A549 (cell line): ENCODE results near the gene P2RY4. TPM values are rescaled to one million over a fixed set of nuclear protein-coding genes. Genes with fewer than 3 reads are reported as not detected.
A peak's percentile ranks its signal among the peaks of the same experiment; 100 is the strongest.

Source experiments
- ATAC-seq, 2 experiments: fragments of 200-7000 bp in 1 of 2; fragments of >200 bp in 1 of 2; cut with Nextera tagmentation in 1 of 2; cut with Tn5 transposase in 1 of 2; 3 replicates each; pipeline versions ENCODE4 v1.8.0 to v1.9.1; 2018 to 2020; ENCODE audit warnings: mild to moderate bottlenecking in 1 of 2, moderate library complexity in 1 of 2
- CTCF ChIA-PET: fragments of 300-600 bp; sonication (Branson Sonifier 250); formaldehyde crosslinking; extraction: SDS; loops from one replicate; lab custom pipeline; 2021; ENCODE audit warnings: antibody characterized with exemption, inconsistent platforms; lab: Yijun Ruan, JAX
- POLR2A ChIA-PET: fragments of 350-600 bp; formaldehyde crosslinking; extraction: SDS; loops from one replicate; lab custom pipeline; 2021; ENCODE audit warnings: antibody characterized with exemption, inconsistent platforms; lab: Yijun Ruan, JAX
- DNase-seq, 2 experiments: peaks; one replicate each; pipeline versions ENCODE4 v3.0.0 to v3.0.0-alpha.2; 2011 to 2016; ENCODE audit warnings: low read depth in 1 of 2, low spot score in 1 of 2
- FAIRE-seq: peaks from 2 replicates; lab custom pipeline; 2011; peaks lifted over from hg19 to GRCh38; lab: Jason Lieb, UNC
- H3K27ac ChIP-seq, 2 experiments: fragments of >200 bp; sonication (Bioruptor Twin); formaldehyde crosslinking; 3 replicates each; pipeline ENCODE4 v1.5.1; 2016 to 2017
- H3K4me1 ChIP-seq: fragments of >200 bp; sonication (Bioruptor Twin); formaldehyde crosslinking; 3 replicates; pipeline ENCODE4 v1.6.1; 2016
- H3K4me2 ChIP-seq: fragments of >200 bp; sonication (Bioruptor Twin); formaldehyde crosslinking; 3 replicates; pipeline ENCODE4 v1.6.1; 2016
- H3K4me3 ChIP-seq: fragments of >200 bp; sonication (Bioruptor Twin); formaldehyde crosslinking; 3 replicates; pipeline ENCODE4 v1.5.1; 2016
- H3K9me3 ChIP-seq: fragments of >200 bp; sonication (Bioruptor Twin); formaldehyde crosslinking; 3 replicates; pipeline ENCODE4 v1.6.1; 2016
- CHD4 ChIP-seq: fragments of 200-600 bp; sonication (generic); IDR thresholded peaks from 2 replicates; pipeline ENCODE4 v1.6.1; 2016; ENCODE audit warnings: antibody characterized with exemption, mild to moderate bottlenecking, borderline replicate concordance
- GATA3 ChIP-seq: IDR thresholded peaks from 2 replicates; pipeline ENCODE4 v1.6.1; 2012; ENCODE audit warnings: borderline replicate concordance
- HOXB13 ChIP-seq: fragments of 250-450 bp; sonication (Bioruptor Pico); IDR thresholded peaks from 2 replicates; pipeline ENCODE4 v1.5.0; 2020; ENCODE audit warnings: low read depth, mild to moderate bottlenecking, moderate library complexity
- JUNB ChIP-seq: fragments of >200 bp; sonication (Bioruptor Twin); formaldehyde crosslinking; IDR thresholded peaks from 2 replicates; pipeline ENCODE4 v1.6.1; 2016
- KDM1A ChIP-seq: fragments of 200-600 bp; sonication (generic); IDR thresholded peaks from 2 replicates; pipeline ENCODE4 v1.6.1; 2016; ENCODE audit warnings: low read depth, mild to moderate bottlenecking
- NR3C1 ChIP-seq: fragments of >200 bp; sonication (Bioruptor Twin); formaldehyde crosslinking; IDR thresholded peaks from 3 replicates; pipeline ENCODE4 v1.6.1; 2017
- POLR2A ChIP-seq: IDR thresholded peaks from 2 replicates; pipeline ENCODE4 v1.6.1; 2012; ENCODE audit warnings: mild to moderate bottlenecking, low read length
- RAD21 ChIP-seq, 2 experiments: fragments of >200 bp in 1 of 2; sonication (Bioruptor Twin) in 1 of 2; formaldehyde crosslinking in 1 of 2; IDR thresholded peaks in 1 of 2; conservative IDR thresholded peaks in 1 of 2; 2 replicates in 1 of 2; 3 replicates in 1 of 2; pipeline ENCODE4 v1.6.1; 2012 to 2018; ENCODE audit warnings: inconsistent platforms in 1 of 2
- RNF2 ChIP-seq: fragments of 200-600 bp; sonication (generic); IDR thresholded peaks from 2 replicates; pipeline ENCODE4 v1.6.1; 2016; ENCODE audit warnings: low read depth, mild to moderate bottlenecking, antibody characterized with exemption, moderate library complexity, borderline replicate concordance
- SMC3 ChIP-seq: fragments of >200 bp; sonication (Bioruptor Twin); formaldehyde crosslinking; IDR thresholded peaks from 3 replicates; pipeline ENCODE4 v1.6.1; 2018; ENCODE audit warnings: inconsistent platforms
- TP53 ChIP-seq: fragments of 250-450 bp; sonication (Bioruptor Pico); IDR thresholded peaks from 2 replicates; pipeline ENCODE4 v1.5.0; 2021; ENCODE audit warnings: mild to moderate bottlenecking, moderate library complexity
- ZC3H11A ChIP-seq: fragments of 450-650 bp; IDR thresholded peaks from 2 replicates; pipeline ENCODE4 v1.6.1; 2014; ENCODE audit warnings: antibody characterized with exemption, mild to moderate bottlenecking
- ZSCAN20 ChIP-seq: fragments of 250-450 bp; sonication (Bioruptor Pico); IDR thresholded peaks from 2 replicates; pipeline ENCODE4 v1.8.0; 2022; ENCODE audit warnings: mild to moderate bottlenecking, moderate library complexity
- WGBS: methylation state at CpG from one replicate; pipeline ENCODE4 v1.1.6; 2017; ENCODE audit errors: missing lambda C conversion rate; 5-methylcytosine and 5-hydroxymethylcytosine counted together
- polyA plus RNA-seq, 4 experiments: library from polyadenylated mRNA; depleted of rRNA in 3 of 4; stranded (reverse); fragments of >200 nt; fragmentation: RNase III in 1 of 4; extraction: RNeasy Plus Mini Kit Qiagen cat#74134 plus additional on column Dnase treatment in 1 of 4; gene quantifications; 2 replicates in 3 of 4; 3 replicates in 1 of 4; pipeline ENCODE4 v1.2.3, GENCODE V29; 2011 to 2017
- TF ChIP-seq, protein P1 (sequence below): fragments of >200 bp; sonication (Bioruptor Twin); formaldehyde crosslinking; IDR thresholded peaks from 3 replicates; pipeline ENCODE4 v1.5.1; 2016
- TF ChIP-seq, protein P2 (sequence below): IDR thresholded peaks from 2 replicates; pipeline ENCODE4 v1.6.1; 2012; ENCODE audit warnings: low read depth, borderline replicate concordance
- TF ChIP-seq, protein P3 (sequence below): fragments of >200 bp; sonication (Bioruptor Twin); formaldehyde crosslinking; IDR thresholded peaks from 2 replicates; pipeline ENCODE4 v1.6.1; 2016
- TF ChIP-seq, protein P4 (sequence below): fragments of >200 bp; sonication (Bioruptor Twin); formaldehyde crosslinking; IDR thresholded peaks from 3 replicates; pipeline ENCODE4 v1.6.1; 2016

P2RY4 gene
- polyA plus RNA-seq, 2 of the 4 experiments (the other 2 are of a cell fraction): 0.06 TPM; not detected in 1

DNA sequence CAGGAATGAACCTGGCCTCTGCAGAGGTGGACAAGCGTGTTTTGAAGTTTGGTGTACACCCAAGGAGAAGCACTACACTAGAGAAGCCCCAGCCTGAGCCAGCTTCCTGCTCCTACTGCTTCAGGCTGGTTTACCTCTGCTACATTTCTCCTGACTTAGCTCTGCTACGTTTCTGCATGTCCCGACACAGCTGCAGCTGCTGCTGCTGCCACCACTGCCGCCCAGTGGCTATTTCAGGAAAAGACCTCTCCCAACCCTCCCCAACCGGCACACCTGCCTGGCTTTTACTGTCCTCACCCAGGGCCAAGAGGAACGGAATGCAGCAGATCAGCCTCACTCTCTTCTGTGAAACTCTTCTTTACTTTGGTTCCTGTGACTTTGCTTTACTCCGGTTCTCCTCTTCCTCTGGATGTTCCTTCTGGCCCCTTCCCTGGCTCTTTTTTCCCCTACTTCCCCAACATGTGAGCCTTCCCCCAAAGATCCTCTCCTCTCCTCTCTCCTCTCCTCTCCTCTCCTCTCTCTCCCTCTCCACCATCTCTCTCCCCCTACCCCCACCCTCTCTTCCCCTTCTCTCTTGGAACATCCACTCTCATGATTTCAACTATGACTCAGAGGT is 3.1 kb upstream of the P2RY4 start:
- FAIRE-seq (peak; percentile 91), ATAC-seq (peak; percentile 91 to 96), DNase-seq (peak; percentile 42 to 56)
- 10% methylated on average over 7 of the region's 7 CpGs for WGBS
- Histone ChIP-seq H3K4me1 (no peaks in the 10 kb centered on the region), H3K9me3 (no peaks in the 10 kb centered on the region), H3K4me3 (no peak overlapping the region), H3K27ac (no peak overlapping the region), H3K4me2 (no peak overlapping the region)
- POLR2A ChIA-PET: interaction anchor here (1.1 kb wide), 1 partner anchor 129 kb away, joined by 3 read pairs; the partner anchor contains the start of gene IGBP1
- CTCF ChIA-PET: interaction anchor here (0.6 to 2.2 kb wide), 6 partner anchors 11 to 130 kb away, joined by 3 to 10 read pairs (median 4); partner anchors contain the start of gene IGBP1
- TF ChIP-seq, protein P1, sequence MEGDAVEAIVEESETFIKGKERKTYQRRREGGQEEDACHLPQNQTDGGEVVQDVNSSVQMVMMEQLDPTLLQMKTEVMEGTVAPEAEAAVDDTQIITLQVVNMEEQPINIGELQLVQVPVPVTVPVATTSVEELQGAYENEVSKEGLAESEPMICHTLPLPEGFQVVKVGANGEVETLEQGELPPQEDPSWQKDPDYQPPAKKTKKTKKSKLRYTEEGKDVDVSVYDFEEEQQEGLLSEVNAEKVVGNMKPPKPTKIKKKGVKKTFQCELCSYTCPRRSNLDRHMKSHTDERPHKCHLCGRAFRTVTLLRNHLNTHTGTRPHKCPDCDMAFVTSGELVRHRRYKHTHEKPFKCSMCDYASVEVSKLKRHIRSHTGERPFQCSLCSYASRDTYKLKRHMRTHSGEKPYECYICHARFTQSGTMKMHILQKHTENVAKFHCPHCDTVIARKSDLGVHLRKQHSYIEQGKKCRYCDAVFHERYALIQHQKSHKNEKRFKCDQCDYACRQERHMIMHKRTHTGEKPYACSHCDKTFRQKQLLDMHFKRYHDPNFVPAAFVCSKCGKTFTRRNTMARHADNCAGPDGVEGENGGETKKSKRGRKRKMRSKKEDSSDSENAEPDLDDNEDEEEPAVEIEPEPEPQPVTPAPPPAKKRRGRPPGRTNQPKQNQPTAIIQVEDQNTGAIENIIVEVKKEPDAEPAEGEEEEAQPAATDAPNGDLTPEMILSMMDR: peak; percentile 42
- TF ChIP-seq GATA3 (no peak), SMC3 (peak; percentile 67), KDM1A (no peak), RAD21 (conservative IDR thresholded peaks at IDR 0.05 in 1 of 2, IDR thresholded peaks at IDR 0.05 in 1 of 2) (peak; percentile 60 to 67)

DNA sequence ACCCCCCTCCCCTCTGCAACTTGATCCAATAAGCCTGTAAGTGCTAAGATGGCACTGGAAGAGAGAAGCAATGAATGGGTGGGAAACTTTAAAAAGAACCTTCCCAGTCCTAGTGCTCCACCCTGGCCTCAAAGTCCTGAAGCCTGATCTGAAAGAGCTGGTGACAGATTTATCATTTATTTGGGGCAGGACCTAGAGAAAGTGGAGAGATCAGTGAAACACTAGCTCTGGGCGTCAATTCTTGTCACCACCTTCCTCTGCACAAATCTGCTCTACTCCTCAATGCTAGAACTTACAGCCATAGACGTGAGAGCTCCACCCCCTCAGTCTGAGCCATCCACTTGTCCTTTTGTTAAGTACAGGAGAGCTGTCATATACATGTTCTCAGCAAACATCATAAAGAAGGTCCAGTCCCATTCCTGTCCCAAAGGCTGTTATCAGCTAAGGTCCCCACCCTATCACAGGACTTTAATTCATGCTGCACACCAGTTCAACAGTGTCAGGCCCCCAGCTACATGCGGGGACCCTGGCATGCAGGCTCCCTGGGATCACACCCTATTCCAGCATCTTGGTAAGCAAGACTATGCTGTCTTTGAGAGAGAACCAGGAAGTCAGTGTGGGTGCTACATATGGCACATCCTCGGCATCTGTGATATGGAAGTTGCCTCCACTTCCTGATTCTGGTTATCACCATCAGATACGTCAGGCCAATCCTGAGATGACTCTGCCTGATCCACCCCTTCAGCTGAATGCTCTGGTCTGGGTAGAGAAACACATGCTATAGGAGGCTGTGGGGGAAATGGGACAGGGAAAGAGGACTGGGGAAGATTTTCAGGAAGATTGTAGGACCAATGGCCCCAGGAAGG is 2.3 kb downstream of the P2RY4 start:
- peak; percentile 54 for FAIRE-seq
- WGBS: 51% methylated on average over 3 of the region's 5 CpGs
- CTCF ChIA-PET: interaction anchor here (1.4 to 2.0 kb wide), 2 partner anchors 89 to 124 kb away, joined by 3 to 5 read pairs; partner anchors contain the start of gene IGBP1

DNA sequence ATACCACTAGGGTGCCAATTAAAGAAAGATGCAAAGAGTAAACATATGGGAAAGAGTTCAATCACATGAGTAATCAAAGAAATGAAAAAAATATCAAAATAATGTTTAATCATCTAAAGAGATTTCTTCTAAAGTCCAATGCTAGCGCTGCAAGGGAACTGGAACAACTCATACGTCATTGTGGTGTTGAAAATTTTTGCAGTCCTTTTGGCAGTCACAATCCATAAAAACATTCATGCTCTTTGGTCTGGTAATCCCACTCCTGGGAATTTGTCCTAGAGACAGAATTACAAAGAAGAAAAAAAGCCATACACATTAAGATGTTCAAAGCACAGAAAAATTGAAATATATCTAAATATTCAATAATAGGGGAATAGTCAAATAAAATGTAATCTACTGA is 4.6 kb downstream of the P2RY4 start:
- H3K9me3 ChIP-seq: no peaks in the 10 kb centered on the region
- no peak overlapping the region for H3K27ac ChIP-seq
- no peak for DNase-seq
- ATAC-seq: no peak
- H3K4me3 ChIP-seq: no peak overlapping the region
- H3K4me2 ChIP-seq: no peak overlapping the region
- no peak for TF ChIP-seq SMC3
- no peak for TF ChIP-seq ZC3H11A
- TF ChIP-seq, protein P2, sequence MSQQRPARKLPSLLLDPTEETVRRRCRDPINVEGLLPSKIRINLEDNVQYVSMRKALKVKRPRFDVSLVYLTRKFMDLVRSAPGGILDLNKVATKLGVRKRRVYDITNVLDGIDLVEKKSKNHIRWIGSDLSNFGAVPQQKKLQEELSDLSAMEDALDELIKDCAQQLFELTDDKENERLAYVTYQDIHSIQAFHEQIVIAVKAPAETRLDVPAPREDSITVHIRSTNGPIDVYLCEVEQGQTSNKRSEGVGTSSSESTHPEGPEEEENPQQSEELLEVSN: no peak
- TF ChIP-seq, protein P3, sequence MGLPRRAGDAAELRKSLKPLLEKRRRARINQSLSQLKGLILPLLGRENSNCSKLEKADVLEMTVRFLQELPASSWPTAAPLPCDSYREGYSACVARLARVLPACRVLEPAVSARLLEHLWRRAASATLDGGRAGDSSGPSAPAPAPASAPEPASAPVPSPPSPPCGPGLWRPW: no peak
- TF ChIP-seq, protein P4, sequence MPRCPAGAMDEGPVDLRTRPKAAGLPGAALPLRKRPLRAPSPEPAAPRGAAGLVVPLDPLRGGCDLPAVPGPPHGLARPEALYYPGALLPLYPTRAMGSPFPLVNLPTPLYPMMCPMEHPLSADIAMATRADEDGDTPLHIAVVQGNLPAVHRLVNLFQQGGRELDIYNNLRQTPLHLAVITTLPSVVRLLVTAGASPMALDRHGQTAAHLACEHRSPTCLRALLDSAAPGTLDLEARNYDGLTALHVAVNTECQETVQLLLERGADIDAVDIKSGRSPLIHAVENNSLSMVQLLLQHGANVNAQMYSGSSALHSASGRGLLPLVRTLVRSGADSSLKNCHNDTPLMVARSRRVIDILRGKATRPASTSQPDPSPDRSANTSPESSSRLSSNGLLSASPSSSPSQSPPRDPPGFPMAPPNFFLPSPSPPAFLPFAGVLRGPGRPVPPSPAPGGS: no peak
- no peak for TF ChIP-seq GATA3
- no peak for TF ChIP-seq ZSCAN20 (CRISPR knock-in tag)
- no peak for TF ChIP-seq NR3C1
- peaks cover 5% of the 10 kb centered on the region; the same call in 1 of the 3 replicates for H3K4me1 ChIP-seq
- ChIA-PET CTCF (no interaction called here), POLR2A (no interaction called here)
- no peak for FAIRE-seq
- WGBS: 84% methylated on average over 2 of the region's 2 CpGs

More for the DNA sequence above, 2.3 kb downstream of the P2RY4 start:
- peaks cover 5% of the 10 kb centered on the region; the same call in 1 of the 3 replicates for H3K4me1 ChIP-seq
- H3K27ac ChIP-seq: no peak overlapping the region
- H3K4me3 ChIP-seq: no peak overlapping the region
- no peaks in the 10 kb centered on the region for H3K9me3 ChIP-seq
- H3K4me2 ChIP-seq: no peak overlapping the region
- ATAC-seq (no peak), DNase-seq (no peak)
- no peak for TF ChIP-seq HOXB13 (CRISPR knock-in tag)
- TF ChIP-seq GATA3: no peak
- no peak for TF ChIP-seq SMC3
- TF ChIP-seq CHD4: no peak
- TF ChIP-seq ZSCAN20 (CRISPR knock-in tag): no peak
- no peak for TF ChIP-seq POLR2A
- no peak for TF ChIP-seq JUNB
- no peak for TF ChIP-seq RNF2
- no peak for TF ChIP-seq RAD21 (conservative IDR thresholded peaks at IDR 0.05 in 1 of 2, IDR thresholded peaks at IDR 0.05 in 1 of 2)
- TF ChIP-seq TP53 (CRISPR knock-in tag): no peak
- TF ChIP-seq, all 56 proteins: peak for 0
- POLR2A ChIA-PET: no interaction called here
